Measurements from ENCODE around the gene OR13J1.

GRCh38 chr9:35908504-35909125, 38.4 kb upstream of the OR13J1 start:
- no peak for TF ChIP-seq POLR2A (IDR thresholded peaks at IDR 0.05)
- TF ChIP-seq CTCF (IDR thresholded peaks at IDR 0.05): no peak
